ENCODE measurements around the gene MAGI2.

MAGI2 gene

GRCh38 chr7:79272938-79273337 lies 180.5 kb downstream of the MAGI2 start:
- in situ Hi-C loops (cut with HindIII; ENCODE audit: low sequenced_read_pairs): no loop called here

- in situ Hi-C loops (cut with HindIII; ENCODE audit: low sequenced_read_pairs): no loop called here
Measured at GRCh38 chr7:79272066-79272669, 181.3 kb downstream of the MAGI2 start.

- in situ Hi-C loops (cut with HindIII; ENCODE audit: low sequenced_read_pairs): loop anchor here (5.0 kb wide), 1 partner anchor 34 kb away; no protein-coding TSS in a partner anchor
Measured at GRCh38 chr7:79268730-79269129, 184.7 kb downstream of the MAGI2 start.

DNA sequence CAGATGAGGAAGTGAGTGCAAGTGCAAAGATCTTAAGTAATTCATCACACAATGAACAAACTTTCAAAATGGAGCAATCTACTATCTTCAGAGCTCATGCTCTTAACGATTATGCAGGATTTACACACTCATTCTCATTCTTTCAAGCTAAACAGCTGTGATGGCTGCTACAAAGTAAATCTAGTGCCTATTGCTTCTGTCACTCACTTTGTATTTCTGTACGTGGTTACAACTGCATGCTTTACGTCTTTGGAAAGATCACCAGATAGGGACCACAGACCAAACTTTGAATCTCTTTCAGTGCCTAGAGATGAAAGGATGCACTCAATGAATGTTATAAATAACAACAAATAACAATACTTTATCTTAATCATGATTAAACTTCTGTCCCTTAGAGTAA lies 194.6 kb downstream of the MAGI2 start:
- in situ Hi-C loops (cut with HindIII; ENCODE audit: low sequenced_read_pairs): no loop called here

DNA sequence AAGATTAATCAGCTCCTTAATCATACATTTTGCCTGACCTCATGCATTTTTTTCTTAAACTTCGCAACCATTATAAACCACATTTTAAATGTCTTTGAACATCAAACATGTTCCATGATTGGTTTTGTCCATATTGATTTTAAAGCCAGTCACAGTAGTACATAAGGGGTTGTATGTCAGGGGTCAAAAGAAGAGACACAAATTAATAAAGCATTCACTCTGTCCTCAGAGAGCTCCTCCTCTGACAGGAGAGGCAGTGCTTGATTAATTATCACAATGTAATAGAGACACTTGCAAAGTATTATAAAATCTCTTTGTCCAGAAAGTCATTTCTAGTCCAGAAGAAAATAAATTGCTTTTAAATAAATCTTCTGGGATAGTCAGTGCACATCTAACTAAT lies 195.5 kb downstream of the MAGI2 start:
- in situ Hi-C loops (cut with HindIII; ENCODE audit: low sequenced_read_pairs): no loop called here

- in situ Hi-C loops (cut with HindIII; ENCODE audit: low sequenced_read_pairs): no loop called here
Measured at GRCh38 chr7:79245623-79246249, 207.7 kb downstream of the MAGI2 start.

DNA sequence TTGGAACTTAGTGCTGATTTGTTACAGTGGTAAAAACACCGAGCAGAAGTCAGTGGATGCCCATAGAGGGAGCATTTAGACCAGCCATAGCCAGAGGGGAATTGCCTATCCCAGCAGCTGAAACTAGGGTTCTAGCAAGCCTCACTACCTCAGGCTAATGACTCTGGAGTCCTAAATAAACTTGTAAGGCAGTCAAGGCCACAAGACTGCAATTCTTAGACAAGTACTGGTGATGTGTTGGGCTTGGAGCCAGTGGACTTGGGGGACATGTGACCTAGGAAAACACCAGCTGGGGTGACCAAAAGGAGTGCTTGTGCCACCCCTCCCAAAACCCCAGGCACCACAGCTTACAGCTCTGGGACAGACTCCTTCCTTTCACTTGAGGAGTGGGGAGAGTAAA lies 209.0 kb downstream of the MAGI2 start:
- in situ Hi-C loops (cut with HindIII; ENCODE audit: low sequenced_read_pairs): no loop called here

DNA sequence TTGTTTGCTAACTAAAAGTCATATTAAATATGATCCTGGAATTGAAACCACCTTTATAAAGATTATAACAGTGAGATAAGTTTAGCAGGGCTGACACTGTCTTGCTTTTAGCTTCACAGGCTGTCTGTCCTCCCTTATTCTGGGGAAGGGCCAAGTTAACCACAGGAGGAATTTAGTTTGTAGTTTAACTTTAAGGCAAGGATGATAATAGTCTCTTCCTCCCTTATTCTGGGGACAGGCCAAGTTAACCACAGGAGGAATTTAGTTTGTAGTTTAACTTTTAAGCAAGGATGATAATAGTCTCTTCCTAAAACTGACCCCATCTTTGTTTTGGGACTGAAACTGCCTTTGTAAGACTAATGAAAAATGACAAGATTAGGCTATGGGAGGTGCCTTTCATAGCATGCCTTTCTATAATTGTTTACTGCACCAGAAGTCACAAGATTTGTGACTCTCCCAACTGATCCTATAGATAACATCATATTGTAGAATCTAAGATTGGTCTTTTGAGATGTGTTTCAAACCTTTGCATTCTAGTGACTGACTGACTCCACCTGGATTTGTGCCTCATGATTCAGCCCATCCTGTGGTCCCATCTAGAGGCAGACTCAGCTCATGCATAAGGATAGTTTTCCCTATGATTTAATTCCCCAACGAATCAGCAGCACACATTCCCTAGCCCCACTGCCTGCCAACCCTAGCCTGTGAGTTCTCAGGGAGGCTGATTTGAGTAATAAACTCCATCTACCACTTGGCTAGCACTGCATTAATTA lies 212.0 kb downstream of the MAGI2 start:
- in situ Hi-C loops (cut with HindIII; ENCODE audit: low sequenced_read_pairs): no loop called here

DNA sequence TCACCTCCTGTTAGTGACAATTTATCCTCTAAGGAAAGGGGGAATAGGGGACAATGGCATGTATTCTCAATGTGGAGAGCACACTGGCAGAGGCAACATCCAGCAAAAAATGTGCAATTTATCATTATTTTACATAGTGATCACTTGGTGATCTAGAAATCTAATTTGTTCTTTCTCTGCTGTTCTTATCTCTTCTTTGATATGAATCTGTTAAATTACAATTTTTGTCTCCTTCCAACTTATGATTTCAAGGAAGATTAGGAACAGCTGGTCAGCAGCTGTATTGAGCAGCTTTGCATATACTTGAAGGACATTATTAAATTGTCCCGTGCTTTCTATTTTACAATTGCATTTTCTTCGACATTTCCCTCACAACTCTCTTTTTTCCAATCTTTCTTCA lies 213.1 kb downstream of the MAGI2 start:
- in situ Hi-C loops (cut with HindIII; ENCODE audit: low sequenced_read_pairs): no loop called here

GRCh38 chr7:79236352-79237028 lies 217.0 kb downstream of the MAGI2 start:
- in situ Hi-C loops (cut with HindIII; ENCODE audit: low sequenced_read_pairs): no loop called here

- in situ Hi-C loops (cut with HindIII; ENCODE audit: low sequenced_read_pairs): no loop called here
Measured at GRCh38 chr7:79227044-79227443, 226.4 kb downstream of the MAGI2 start.

GRCh38 chr7:79221211-79221610 lies 232.3 kb downstream of the MAGI2 start:
- in situ Hi-C loops (cut with HindIII; ENCODE audit: low sequenced_read_pairs): no loop called here

DNA sequence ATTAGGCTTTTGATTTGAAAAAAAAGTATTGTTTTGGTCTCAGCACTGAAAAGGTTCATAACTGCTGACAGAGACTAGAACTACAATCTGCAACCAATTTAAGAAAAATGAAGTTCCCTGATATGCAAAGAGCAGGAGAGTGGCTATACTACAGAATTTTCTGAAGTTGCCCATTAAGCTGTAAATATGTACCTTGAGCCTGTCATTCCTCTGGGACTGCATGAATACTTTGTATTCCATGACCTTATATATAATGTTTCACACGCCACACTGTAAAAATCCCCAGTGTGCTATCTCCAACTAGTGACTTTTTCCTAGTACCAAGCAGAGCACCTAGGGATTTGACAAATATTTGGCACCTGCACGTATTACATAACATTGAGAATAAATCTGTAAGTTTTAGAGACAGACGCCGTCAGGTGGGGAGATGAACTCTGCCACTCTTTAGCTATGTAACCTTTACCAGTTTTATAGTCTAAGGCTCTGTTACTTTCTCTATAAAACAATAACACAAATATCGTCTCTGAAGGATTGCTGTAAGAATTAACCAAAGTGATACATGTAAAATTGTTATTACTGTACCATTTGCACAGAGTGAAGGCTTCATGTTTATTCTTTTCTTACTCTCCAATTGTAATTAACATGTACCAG lies 235.4 kb downstream of the MAGI2 start:
- in situ Hi-C loops (cut with HindIII; ENCODE audit: low sequenced_read_pairs): no loop called here

GRCh38 chr7:79217468-79217867 lies 236.0 kb downstream of the MAGI2 start:
- in situ Hi-C loops (cut with HindIII; ENCODE audit: low sequenced_read_pairs): no loop called here

DNA sequence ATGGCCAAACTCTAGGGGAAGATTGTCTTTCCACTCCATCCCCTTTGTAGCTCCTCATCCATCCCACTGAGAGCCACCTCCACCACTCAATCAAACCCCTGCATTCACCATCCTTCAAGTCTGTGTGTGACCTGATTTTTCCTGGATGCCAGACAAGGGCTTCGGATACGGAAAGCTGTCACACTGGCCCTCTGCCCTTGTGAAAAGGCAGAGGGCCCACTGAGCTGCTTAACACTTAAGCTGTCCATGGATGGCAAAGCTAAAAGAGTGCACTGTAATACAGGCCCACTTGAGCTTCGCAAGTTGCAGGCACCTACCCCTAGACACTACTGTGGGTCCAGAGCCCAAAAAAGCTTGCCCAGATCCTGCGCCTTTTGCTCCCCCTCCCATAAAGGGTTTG lies 237.2 kb downstream of the MAGI2 start:
- in situ Hi-C loops (cut with HindIII; ENCODE audit: low sequenced_read_pairs): no loop called here

DNA sequence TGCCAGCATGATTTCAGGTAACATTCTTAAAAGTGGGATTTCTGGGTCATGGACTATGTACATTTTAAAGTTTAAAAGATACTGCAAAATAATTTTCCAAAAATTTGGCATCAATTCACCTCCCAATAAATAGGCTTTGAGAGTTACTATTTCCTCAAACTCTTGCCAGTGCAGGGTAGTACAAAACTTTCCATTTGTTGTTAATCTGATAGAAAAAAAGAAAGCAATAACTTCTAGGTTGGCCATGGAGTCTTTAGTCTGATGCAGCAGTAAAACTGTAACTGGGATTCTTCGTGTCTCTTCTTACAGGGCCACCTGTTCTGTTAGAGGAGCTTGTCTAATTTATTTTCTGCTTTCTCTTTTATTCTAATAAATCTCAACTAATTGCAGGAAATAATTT lies 241.1 kb downstream of the MAGI2 start:
- in situ Hi-C loops (cut with HindIII; ENCODE audit: low sequenced_read_pairs): no loop called here

GRCh38 chr7:79211724-79212123 lies 241.7 kb downstream of the MAGI2 start:
- in situ Hi-C loops (cut with HindIII; ENCODE audit: low sequenced_read_pairs): no loop called here

- in situ Hi-C loops (cut with HindIII; ENCODE audit: low sequenced_read_pairs): no loop called here
Measured at GRCh38 chr7:79199961-79200360, 253.5 kb downstream of the MAGI2 start.

GRCh38 chr7:79199266-79199665 lies 254.2 kb downstream of the MAGI2 start:
- in situ Hi-C loops (cut with HindIII; ENCODE audit: low sequenced_read_pairs): no loop called here

DNA sequence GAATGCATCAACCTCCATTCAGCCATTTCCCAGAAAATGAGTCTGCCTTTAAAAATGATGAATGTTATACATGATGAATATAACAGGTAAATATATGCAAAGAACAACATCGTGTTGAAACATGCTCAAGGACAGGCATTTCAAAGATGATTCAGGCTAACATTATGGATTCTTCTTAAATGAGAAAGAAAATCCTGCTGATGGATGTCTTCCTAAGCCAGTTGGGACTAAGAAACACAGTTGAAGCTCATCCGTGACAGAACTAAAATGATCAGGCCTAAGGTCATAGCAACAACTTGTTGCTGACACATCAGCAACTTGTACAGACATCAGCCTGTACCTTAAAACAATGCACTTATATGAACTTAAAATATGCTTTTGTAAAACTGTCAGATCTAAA lies 267.9 kb downstream of the MAGI2 start:
- in situ Hi-C loops (cut with HindIII; ENCODE audit: low sequenced_read_pairs): no loop called here

DNA sequence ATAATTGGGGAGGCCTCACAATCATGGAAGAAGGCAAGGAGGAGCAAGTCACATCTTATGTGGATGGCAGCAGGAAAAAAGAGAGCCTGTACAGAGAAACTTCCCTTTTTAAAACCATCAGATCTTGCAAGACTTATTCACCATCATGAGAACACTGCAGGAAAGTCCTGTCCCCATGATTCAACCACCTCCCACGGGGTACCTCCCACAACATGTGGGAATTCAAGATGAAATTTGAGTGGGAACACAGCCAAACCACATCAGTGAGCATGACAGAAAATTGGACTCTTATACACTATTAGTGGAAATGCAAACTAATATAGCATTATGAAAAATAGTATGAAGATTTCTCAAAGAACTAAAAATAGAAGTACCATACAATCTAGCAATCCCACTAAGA lies 271.2 kb downstream of the MAGI2 start:
- in situ Hi-C loops (cut with HindIII; ENCODE audit: low sequenced_read_pairs): no loop called here

Measured in endothelial cell of hepatic sinusoid (primary cell).